Lung (tissue), 12 donors: ENCODE measurements around the gene CTNNB1. TPM values are rescaled to one million over a fixed set of nuclear protein-coding genes. Genes with fewer than 3 reads are reported as not detected.

ENCODE experiments used
- ATAC-seq: fragments of 200-7000 bp; cut with Tn5 transposase; one replicate; pipeline ENCODE4 v1.9.1; 2020; ENCODE audit warnings: moderate number of reproducible peaks; ENCODE audit not compliant: insufficient read depth, low FRiP score
- DNase-seq, 3 donors: peaks; one replicate each; pipeline ENCODE4 v3.0.0-alpha.2; 2013 to 2017
- H3K27ac ChIP-seq, 2 donors: one replicate each; pipeline ENCODE4 v1.5.1; 2013; ENCODE audit warnings: mild to moderate bottlenecking in 2 of 2, moderate library complexity in 2 of 2, control low read depth in 1 of 2, inconsistent platforms in 1 of 2, low read depth in 1 of 2, low read length in 1 of 2
- H3K27me3 ChIP-seq, 3 donors: one replicate each; pipeline ENCODE4 v1.5.1; 2013; ENCODE audit warnings: low read length in 2 of 3; ENCODE audit not compliant: control insufficient read depth in 3 of 3, insufficient read depth in 3 of 3
- H3K36me3 ChIP-seq, 4 donors: one replicate each; pipeline ENCODE4 v1.5.1; 2013; ENCODE audit warnings: low read length in 4 of 4, mild to moderate bottlenecking in 1 of 4, moderate library complexity in 1 of 4; ENCODE audit not compliant: control insufficient read depth in 4 of 4, insufficient read depth in 4 of 4
- H3K4me1 ChIP-seq, 5 donors: one replicate each; pipeline ENCODE4 v1.5.1; 2013; ENCODE audit warnings: low read length in 5 of 5, mild to moderate bottlenecking in 2 of 5, moderate library complexity in 1 of 5; ENCODE audit not compliant: control insufficient read depth in 5 of 5, insufficient read depth in 5 of 5
- H3K4me3 ChIP-seq: one replicate; pipeline ENCODE4 v1.5.1; 2013; ENCODE audit warnings: mild to moderate bottlenecking, control low read depth, moderate library complexity
- H3K9ac ChIP-seq, 2 donors: one replicate each; pipeline ENCODE4 v1.5.1; 2013; ENCODE audit warnings: low read length in 2 of 2, control low read depth in 1 of 2; ENCODE audit not compliant: insufficient read depth in 1 of 2
- H3K9me3 ChIP-seq, 4 donors: one replicate each; pipeline ENCODE4 v1.5.1; 2013; ENCODE audit warnings: low read length in 3 of 4, mild to moderate bottlenecking in 1 of 4, moderate library complexity in 1 of 4; ENCODE audit not compliant: control insufficient read depth in 4 of 4, insufficient read depth in 3 of 4
- WGBS, 2 donors: extraction: QIAGEN DNeasy Blood & Tissue Kit; methylation state at CpG; one replicate each; pipeline ENCODE4 v1.1.7; 2013; 5-methylcytosine and 5-hydroxymethylcytosine counted together
- polyA plus RNA-seq, 2 donors: library from polyadenylated mRNA; stranded (reverse); fragments of 200-250 nt; gene quantifications; one replicate each; pipeline ENCODE4 v1.2.1, GENCODE V29; 2013
- total RNA-seq, 2 donors: library from RNA; depleted of rRNA in 1 of 2; stranded (reverse); fragments of >200 nt in 1 of 2; gene quantifications; one replicate each; pipeline ENCODE4 v1.2.1, GENCODE V29; 2014 to 2021
- TF ChIP-seq, protein P1 (sequence below): IDR thresholded peaks from 2 replicates; pipeline ENCODE4 v1.5.1; 2012; ENCODE audit warnings: mild to moderate bottlenecking; ENCODE audit errors: control extremely low read depth, extremely low read depth
- donor health status: control.
- donor health status: control.
- donor health status: Bipolar disorder and iron deficiency.
- donor health status: healthy.
- donor health status: DM: yes; HTN: yes; CAD: no.

CTNNB1 gene
- total and polyA plus RNA-seq, 4 donors = 90.3 to 631 (median 315) TPM

DNA sequence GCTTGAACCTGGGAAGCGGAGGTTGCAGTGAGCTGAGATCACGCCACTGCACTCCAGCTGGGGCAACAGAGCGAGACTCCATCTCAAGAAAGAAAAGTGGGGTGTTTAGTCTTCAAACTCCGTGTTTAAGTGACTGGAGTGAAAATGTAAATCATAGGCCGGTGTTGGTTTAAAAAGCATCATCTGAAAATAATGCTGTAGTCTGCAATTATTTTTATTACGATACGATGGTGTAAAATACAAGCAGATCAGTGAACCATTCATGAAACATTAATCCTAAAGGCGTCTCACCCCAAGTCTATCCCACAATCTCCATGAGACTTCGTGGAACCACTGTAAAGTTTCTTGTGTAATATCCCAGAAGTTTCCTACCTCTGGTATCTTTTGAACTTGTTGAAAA lies 6.3 kb downstream of the CTNNB1 start:
- Histone ChIP-seq H3K9me3 (no peaks in the 10 kb centered on the region), H3K36me3 (peaks cover 0 to 2% (median 0%) of the 10 kb centered on the region in 4 donors), H3K27me3 (no peaks in the 10 kb centered on the region), H3K4me1 (peaks cover 3 to 75% (median 40%) of the 10 kb centered on the region in 5 donors), H3K9ac (no peak overlapping the region), H3K27ac (peak overlapping the region in 1 of 2 donors; percentile 2), H3K4me3 (no peak overlapping the region)
- ATAC-seq (no peak), DNase-seq (no peak)
- WGBS, 2 donors = 73 to 78% methylated on average over 9 of the region's 9 CpGs
- TF ChIP-seq, protein P1, sequence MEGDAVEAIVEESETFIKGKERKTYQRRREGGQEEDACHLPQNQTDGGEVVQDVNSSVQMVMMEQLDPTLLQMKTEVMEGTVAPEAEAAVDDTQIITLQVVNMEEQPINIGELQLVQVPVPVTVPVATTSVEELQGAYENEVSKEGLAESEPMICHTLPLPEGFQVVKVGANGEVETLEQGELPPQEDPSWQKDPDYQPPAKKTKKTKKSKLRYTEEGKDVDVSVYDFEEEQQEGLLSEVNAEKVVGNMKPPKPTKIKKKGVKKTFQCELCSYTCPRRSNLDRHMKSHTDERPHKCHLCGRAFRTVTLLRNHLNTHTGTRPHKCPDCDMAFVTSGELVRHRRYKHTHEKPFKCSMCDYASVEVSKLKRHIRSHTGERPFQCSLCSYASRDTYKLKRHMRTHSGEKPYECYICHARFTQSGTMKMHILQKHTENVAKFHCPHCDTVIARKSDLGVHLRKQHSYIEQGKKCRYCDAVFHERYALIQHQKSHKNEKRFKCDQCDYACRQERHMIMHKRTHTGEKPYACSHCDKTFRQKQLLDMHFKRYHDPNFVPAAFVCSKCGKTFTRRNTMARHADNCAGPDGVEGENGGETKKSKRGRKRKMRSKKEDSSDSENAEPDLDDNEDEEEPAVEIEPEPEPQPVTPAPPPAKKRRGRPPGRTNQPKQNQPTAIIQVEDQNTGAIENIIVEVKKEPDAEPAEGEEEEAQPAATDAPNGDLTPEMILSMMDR = no peak

GRCh38 chr3:41207355-41207754 lies 8.1 kb downstream of the CTNNB1 start:
- TF ChIP-seq, protein P1 = no peak
- ATAC-seq = no peak
- peaks cover 5 to 60% (median 38%) of the 10 kb centered on the region in 5 donors for H3K4me1 ChIP-seq

GRCh38 chr3:41208507-41209220 lies 9.4 kb downstream of the CTNNB1 start:
- Histone ChIP-seq H3K4me3 (no peak overlapping the region), H3K9ac (no peak overlapping the region), H3K9me3 (no peaks in the 10 kb centered on the region), H3K27me3 (no peaks in the 10 kb centered on the region), H3K27ac (no peak overlapping the region), H3K4me1 (peaks cover 5 to 64% (median 32%) of the 10 kb centered on the region in 5 donors), H3K36me3 (peaks cover 0 to 7% (median 1%) of the 10 kb centered on the region in 4 donors)
- DNase-seq (peak in 2 of 3 donors; percentile 59 to 60), ATAC-seq (no peak)
- WGBS, 2 donors = 56 to 76% methylated on average over 7 of the region's 7 CpGs
- TF ChIP-seq, protein P1 = no peak

More at GRCh38 chr3:41207355-41207754, 8.1 kb downstream of the CTNNB1 start:
- Histone ChIP-seq H3K27me3 (no peaks in the 10 kb centered on the region), H3K36me3 (peaks cover 0 to 7% (median 1%) of the 10 kb centered on the region in 4 donors), H3K4me3 (no peak overlapping the region), H3K9me3 (no peaks in the 10 kb centered on the region), H3K27ac (peak overlapping the region in 1 of 2 donors; percentile 40), H3K9ac (no peak overlapping the region)
- DNase-seq = no peak
- 29 to 31% methylated on average over 1 of the region's 1 CpG for WGBS, 2 donors
